B cell (primary cell): ENCODE results near the gene HAS3. TPM values are rescaled to one million over a fixed set of nuclear protein-coding genes. Genes with fewer than 3 reads are reported as not detected.

Experiments
- ATAC-seq: fragments of 200-7000 bp; cut with Tn5 transposase; one replicate; pipeline ENCODE4 v1.10.0; 2021; ENCODE audit warnings: low read depth, mild to moderate bottlenecking, moderate number of reproducible peaks, moderate library complexity
- CTCF ChIA-PET: fragments of 350-600 bp; sonication (Branson Sonifier 250); formaldehyde crosslinking; loops from one replicate; lab custom pipeline; 2021; ENCODE audit warnings: antibody characterized with exemption, inconsistent platforms; lab: Charles Lee
- POLR2A ChIA-PET: fragments of 350-600 bp; sonication (Branson Sonifier 250); formaldehyde crosslinking; loops from one replicate; lab custom pipeline; 2021; ENCODE audit warnings: antibody characterized with exemption; lab: Charles Lee
- DNase-seq: peaks from one replicate; pipeline ENCODE4 v3.0.0; 2013
- H2AFZ ChIP-seq: 2 replicates; pipeline ENCODE4 v1.6.1; 2012; ENCODE audit warnings: mild to moderate bottlenecking, low read depth, low read length; ENCODE audit not compliant: insufficient read depth, poor library complexity, severe bottlenecking
- H3K27ac ChIP-seq, 2 donors: 1 replicate in 1 of 2; 2 replicates in 1 of 2; pipeline ENCODE4 v1.5.1; 2012 to 2013; ENCODE audit warnings: low read length in 2 of 2, mild to moderate bottlenecking in 2 of 2, moderate library complexity in 1 of 2
- H3K27me3 ChIP-seq, 4 experiments: fragments of 200-600 bp in 1 of 4; sonication (generic) in 1 of 4; replicated peaks in 1 of 4; 1 replicate in 2 of 4; 2 replicates in 2 of 4; pipeline versions ENCODE4 v1.6.1 to v1.7.0; 2013 to 2016; ENCODE audit warnings: low read length in 3 of 4, mild to moderate bottlenecking in 2 of 4, mixed read lengths in 1 of 4, moderate library complexity in 1 of 4; ENCODE audit not compliant: insufficient read depth in 4 of 4, control insufficient read depth in 3 of 4; ENCODE audit errors: control extremely low read depth in 1 of 4
- H3K36me3 ChIP-seq, 2 experiments: replicated peaks in 1 of 2; 1 replicate in 1 of 2; 2 replicates in 1 of 2; pipeline versions ENCODE4 v1.6.1 to v1.7.1; 2013; ENCODE audit warnings: low read length in 1 of 2; ENCODE audit not compliant: insufficient read depth in 2 of 2, control insufficient read depth in 1 of 2; ENCODE audit errors: control extremely low read depth in 1 of 2, extremely low read depth in 1 of 2
- H3K4me1 ChIP-seq, 2 donors: fragments of 200-600 bp in 1 of 2; sonication (generic) in 1 of 2; 1 replicate in 1 of 2; 2 replicates in 1 of 2; pipeline versions ENCODE4 v1.5.1 to v1.6.1; 2013 to 2017; ENCODE audit warnings: low read length in 2 of 2; ENCODE audit not compliant: control insufficient read depth in 2 of 2, insufficient read depth in 2 of 2
- H3K4me2 ChIP-seq: replicated peaks from 2 replicates; pipeline ENCODE3; 2012; ENCODE audit warnings: mild to moderate bottlenecking, low read depth, low read length; ENCODE audit not compliant: poor library complexity, severe bottlenecking
- H3K4me3 ChIP-seq, 5 experiments: fragments of 200-600 bp in 1 of 5; sonication (generic) in 1 of 5; 1 replicate in 3 of 5; 2 replicates in 2 of 5; pipeline versions ENCODE4 v1.5.1 to v1.7.0; 2011 to 2016; ENCODE audit warnings: low read length in 4 of 5, mild to moderate bottlenecking in 4 of 5, low read depth in 2 of 5, control low read depth in 1 of 5, moderate library complexity in 1 of 5; ENCODE audit not compliant: insufficient read depth in 1 of 5; ENCODE audit errors: control extremely low read depth in 1 of 5, extremely low read depth in 1 of 5
- H3K79me2 ChIP-seq: fragments of 200-600 bp; sonication (generic); one replicate; pipeline ENCODE4 v1.6.0; 2016; ENCODE audit warnings: low read length; ENCODE audit not compliant: control insufficient read depth, insufficient read depth
- H3K9ac ChIP-seq: fragments of 200-600 bp; sonication (generic); 2 replicates; pipeline ENCODE4 v1.6.1; 2017; ENCODE audit warnings: mild to moderate bottlenecking, low read length, moderate library complexity
- H3K9me3 ChIP-seq, 3 donors: one replicate each; pipeline versions ENCODE4 v1.6.1 to v1.7.1; 2013; ENCODE audit warnings: low read length in 2 of 3; ENCODE audit not compliant: control insufficient read depth in 2 of 3, insufficient read depth in 1 of 3; ENCODE audit errors: control extremely low read depth in 1 of 3
- H4K20me1 ChIP-seq: 2 replicates; pipeline ENCODE4 v1.6.0; 2012; ENCODE audit warnings: mild to moderate bottlenecking, low read length; ENCODE audit not compliant: insufficient read depth, control insufficient read depth, poor library complexity, severe bottlenecking
- H3K27ac Mint-ChIP-seq: one replicate; pipeline ENCODE4 v1.8.0; 2021; ENCODE audit warnings: mixed read lengths
- H3K27me3 Mint-ChIP-seq: one replicate; pipeline ENCODE4 v1.8.0; 2021; ENCODE audit warnings: mixed read lengths
- H3K4me1 Mint-ChIP-seq: one replicate; pipeline ENCODE4 v1.8.0; 2021; ENCODE audit warnings: mixed read lengths
- H3K4me3 Mint-ChIP-seq: one replicate; pipeline ENCODE4 v1.8.0; 2021; ENCODE audit warnings: mixed read lengths
- H3K9me3 Mint-ChIP-seq: one replicate; pipeline ENCODE4 v1.8.0; 2022; ENCODE audit warnings: mixed read lengths; ENCODE audit not compliant: insufficient read depth
- EZH2 ChIP-seq: IDR thresholded peaks from 2 replicates; pipeline ENCODE4 v1.6.1; 2012; ENCODE audit warnings: borderline replicate concordance, low read depth, mild to moderate bottlenecking, moderate library complexity, low read length; ENCODE audit not compliant: insufficient read depth, poor library complexity, severe bottlenecking
- WGBS: methylation state at CpG from one replicate; pipeline ENCODE4 v1.1.5; 2013; ENCODE audit warnings: missing lambda C conversion rate; ENCODE audit not compliant: insufficient coverage; 5-methylcytosine and 5-hydroxymethylcytosine counted together
- intact Hi-C: fragments of 100-400 bp; cut with micrococcal nuclease; formaldehyde crosslinking; loops from one replicate; pipeline ENCODE4 v1.10.0; 2022
- polyA plus RNA-seq: library from polyadenylated mRNA; depleted of rRNA; stranded (reverse); fragments of >200 nt; gene quantifications from 2 replicates; pipeline ENCODE4 v1.2.3, GENCODE V29; 2012
- total RNA-seq, 2 donors: library from RNA; stranded (reverse); fragments of 120-200 nt in 1 of 2; gene quantifications; 1 replicate in 1 of 2; 2 replicates in 1 of 2; pipeline versions ENCODE4 v1.2.3 to v1.2.4, GENCODE V29; 2013 to 2022
- TF ChIP-seq, protein P1 (sequence below): fragments of 200-600 bp; IDR thresholded peaks from one replicate; pipeline ENCODE4 v1.8.0; 2022; ENCODE audit warnings: antibody characterized with exemption, mild to moderate bottlenecking

Gene HAS3
- total and polyA plus RNA-seq, 2 donors (not counting 1 experiment from before 2014, with no cell fraction given) = 1.4 to 2.6 TPM

- DNase-seq = peak; percentile 29
- peaks cover 33% of the 10 kb centered on the region for H4K20me1 ChIP-seq
- no peak overlapping the region for H3K27ac ChIP-seq
- peak overlapping the region in 3 of 5 experiments; percentile 27 to 46 (median 35) for H3K4me3 ChIP-seq
- peaks cover 16% of the 10 kb centered on the region for H3K4me1 Mint-ChIP-seq
- peaks cover 34% of the 10 kb centered on the region for H3K27me3 Mint-ChIP-seq
- no peak overlapping the region for H2AFZ ChIP-seq
- no peaks in the 10 kb centered on the region for H3K79me2 ChIP-seq
- TF ChIP-seq, protein P1, sequence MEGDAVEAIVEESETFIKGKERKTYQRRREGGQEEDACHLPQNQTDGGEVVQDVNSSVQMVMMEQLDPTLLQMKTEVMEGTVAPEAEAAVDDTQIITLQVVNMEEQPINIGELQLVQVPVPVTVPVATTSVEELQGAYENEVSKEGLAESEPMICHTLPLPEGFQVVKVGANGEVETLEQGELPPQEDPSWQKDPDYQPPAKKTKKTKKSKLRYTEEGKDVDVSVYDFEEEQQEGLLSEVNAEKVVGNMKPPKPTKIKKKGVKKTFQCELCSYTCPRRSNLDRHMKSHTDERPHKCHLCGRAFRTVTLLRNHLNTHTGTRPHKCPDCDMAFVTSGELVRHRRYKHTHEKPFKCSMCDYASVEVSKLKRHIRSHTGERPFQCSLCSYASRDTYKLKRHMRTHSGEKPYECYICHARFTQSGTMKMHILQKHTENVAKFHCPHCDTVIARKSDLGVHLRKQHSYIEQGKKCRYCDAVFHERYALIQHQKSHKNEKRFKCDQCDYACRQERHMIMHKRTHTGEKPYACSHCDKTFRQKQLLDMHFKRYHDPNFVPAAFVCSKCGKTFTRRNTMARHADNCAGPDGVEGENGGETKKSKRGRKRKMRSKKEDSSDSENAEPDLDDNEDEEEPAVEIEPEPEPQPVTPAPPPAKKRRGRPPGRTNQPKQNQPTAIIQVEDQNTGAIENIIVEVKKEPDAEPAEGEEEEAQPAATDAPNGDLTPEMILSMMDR = no peak
- peak; percentile 50 for TF ChIP-seq EZH2
- H3K4me3 Mint-ChIP-seq = peak overlapping the region; percentile 74
- intact Hi-C loops = no loop called here
- H3K9ac ChIP-seq = peak overlapping the region; percentile 35
- ChIA-PET POLR2A (no interaction called here), CTCF (interaction anchor here (0.7 to 1.3 kb wide), 2 partner anchors 17 to 961 kb away, joined by 3 to 5 read pairs; no protein-coding TSS in a partner anchor)
- H3K4me1 ChIP-seq = peaks cover 24 to 28% of the 10 kb centered on the region in 2 donors
- no peak for ATAC-seq
- 2% methylated on average over 49 of the region's 55 CpGs for WGBS
- H3K27ac Mint-ChIP-seq = no peak overlapping the region
- no peaks in the 10 kb centered on the region for H3K9me3 Mint-ChIP-seq
- peaks cover 0 to 38% (median 25%) of the 10 kb centered on the region in 4 experiments for H3K27me3 ChIP-seq
- peaks cover 0 to 3% (median 0%) of the 10 kb centered on the region in 3 donors for H3K9me3 ChIP-seq
- H3K4me2 ChIP-seq = peak overlapping the region; percentile 83
- peaks cover 0 to 7% of the 10 kb centered on the region in 2 experiments for H3K36me3 ChIP-seq
These were observed 1.2 kb downstream of the HAS3 start for GRCh38 chr16:69106491-69107315.
